Cardiac muscle cell (in vitro differentiated cells and primary cell): ENCODE data around the gene ACR. TPM values are rescaled to one million over a fixed set of nuclear protein-coding genes. Genes with fewer than 3 reads are reported as not detected.

Experiments
- DNase-seq, 2 donors: peaks; one replicate each; pipeline versions ENCODE4 v3.0.0 to v3.0.0-alpha.2; 2010 to 2017; ENCODE audit warnings: low read depth in 1 of 2, low spot score in 1 of 2
- H3K27ac ChIP-seq: fragments of 200-600 bp; sonication (generic); 2 replicates; pipeline ENCODE4 v1.5.1; 2016
- H3K27me3 ChIP-seq: fragments of 200-600 bp; sonication (generic); 2 replicates; pipeline ENCODE4 v1.6.0; 2016; ENCODE audit warnings: control low read depth
- H3K36me3 ChIP-seq: fragments of 200-600 bp; sonication (generic); 2 replicates; pipeline ENCODE4 v1.5.1; 2016; ENCODE audit warnings: control low read depth
- H3K4me1 ChIP-seq: fragments of 200-600 bp; sonication (generic); 2 replicates; pipeline ENCODE4 v1.8.1; 2017; ENCODE audit warnings: low read depth, mild to moderate bottlenecking, mixed run types
- H3K4me3 ChIP-seq: fragments of 200-600 bp; sonication (generic); 2 replicates; pipeline ENCODE4 v1.5.1; 2016; ENCODE audit warnings: mild to moderate bottlenecking
- H3K9me3 ChIP-seq: fragments of 200-600 bp; sonication (generic); 2 replicates; pipeline ENCODE4 v1.5.1; 2017; ENCODE audit warnings: low read depth, mild to moderate bottlenecking, control low read depth
- polyA plus RNA-seq: library from polyadenylated mRNA; unstranded; fragments of >200 nt; fragmentation: Nextera tagmentation; extraction: Ambion mirVana; gene quantifications from 2 replicates; pipeline ENCODE4 v1.2.1, GENCODE V29; 2016
- total RNA-seq: library from RNA; depleted of rRNA; stranded (reverse); fragments of >200 nt; gene quantifications from 2 replicates; pipeline ENCODE4 v1.2.3, GENCODE V29; 2016
- TF ChIP-seq, protein P1 (sequence below): IDR thresholded peaks from 2 replicates; pipeline ENCODE4 v1.5.1; 2012; ENCODE audit warnings: low read depth, mild to moderate bottlenecking, low read length

The ACR gene
- total and polyA plus RNA-seq, 2 experiments from 2014 or later, result 0.77 TPM; not detected in 1

DNA sequence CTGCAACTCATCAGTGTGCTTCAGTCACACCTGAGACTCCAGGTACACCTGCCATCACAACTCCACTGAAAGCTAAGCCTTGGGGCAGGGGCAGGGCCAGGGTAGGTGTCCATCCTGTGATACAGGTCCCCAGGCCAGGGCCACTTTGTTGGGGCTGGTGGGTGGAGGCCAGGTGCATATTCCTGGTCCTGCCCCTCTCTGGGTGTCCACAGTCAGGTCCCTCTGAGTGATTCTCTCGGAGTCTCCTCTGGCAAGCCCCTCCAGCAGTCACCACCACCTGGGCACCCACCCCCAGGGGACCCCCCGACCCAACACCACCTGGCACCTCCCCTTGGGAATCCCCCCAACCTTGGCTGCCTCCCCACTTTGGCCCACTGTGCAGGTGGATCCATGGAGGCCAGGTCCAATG lies 9.5 kb upstream of the ACR start:
- DNase-seq, result no peak
- H3K27me3 ChIP-seq, result peaks cover 31% of the 10 kb centered on the region
- TF ChIP-seq, protein P1, sequence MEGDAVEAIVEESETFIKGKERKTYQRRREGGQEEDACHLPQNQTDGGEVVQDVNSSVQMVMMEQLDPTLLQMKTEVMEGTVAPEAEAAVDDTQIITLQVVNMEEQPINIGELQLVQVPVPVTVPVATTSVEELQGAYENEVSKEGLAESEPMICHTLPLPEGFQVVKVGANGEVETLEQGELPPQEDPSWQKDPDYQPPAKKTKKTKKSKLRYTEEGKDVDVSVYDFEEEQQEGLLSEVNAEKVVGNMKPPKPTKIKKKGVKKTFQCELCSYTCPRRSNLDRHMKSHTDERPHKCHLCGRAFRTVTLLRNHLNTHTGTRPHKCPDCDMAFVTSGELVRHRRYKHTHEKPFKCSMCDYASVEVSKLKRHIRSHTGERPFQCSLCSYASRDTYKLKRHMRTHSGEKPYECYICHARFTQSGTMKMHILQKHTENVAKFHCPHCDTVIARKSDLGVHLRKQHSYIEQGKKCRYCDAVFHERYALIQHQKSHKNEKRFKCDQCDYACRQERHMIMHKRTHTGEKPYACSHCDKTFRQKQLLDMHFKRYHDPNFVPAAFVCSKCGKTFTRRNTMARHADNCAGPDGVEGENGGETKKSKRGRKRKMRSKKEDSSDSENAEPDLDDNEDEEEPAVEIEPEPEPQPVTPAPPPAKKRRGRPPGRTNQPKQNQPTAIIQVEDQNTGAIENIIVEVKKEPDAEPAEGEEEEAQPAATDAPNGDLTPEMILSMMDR, result no peak
- no peaks in the 10 kb centered on the region for H3K9me3 ChIP-seq
- no peak overlapping the region for H3K27ac ChIP-seq
- no peaks in the 10 kb centered on the region for H3K36me3 ChIP-seq
- H3K4me1 ChIP-seq, result no peaks in the 10 kb centered on the region
- H3K4me3 ChIP-seq, result no peak overlapping the region

GRCh38 chr22:50729391-50730012 lies 8.5 kb upstream of the ACR start:
- TF ChIP-seq, protein P1, result no peak
- Histone ChIP-seq H3K4me3 (no peak overlapping the region), H3K9me3 (no peaks in the 10 kb centered on the region), H3K27me3 (peaks cover 31% of the 10 kb centered on the region), H3K4me1 (no peaks in the 10 kb centered on the region), H3K36me3 (no peaks in the 10 kb centered on the region), H3K27ac (no peak overlapping the region)
- DNase-seq, result no peak

DNA sequence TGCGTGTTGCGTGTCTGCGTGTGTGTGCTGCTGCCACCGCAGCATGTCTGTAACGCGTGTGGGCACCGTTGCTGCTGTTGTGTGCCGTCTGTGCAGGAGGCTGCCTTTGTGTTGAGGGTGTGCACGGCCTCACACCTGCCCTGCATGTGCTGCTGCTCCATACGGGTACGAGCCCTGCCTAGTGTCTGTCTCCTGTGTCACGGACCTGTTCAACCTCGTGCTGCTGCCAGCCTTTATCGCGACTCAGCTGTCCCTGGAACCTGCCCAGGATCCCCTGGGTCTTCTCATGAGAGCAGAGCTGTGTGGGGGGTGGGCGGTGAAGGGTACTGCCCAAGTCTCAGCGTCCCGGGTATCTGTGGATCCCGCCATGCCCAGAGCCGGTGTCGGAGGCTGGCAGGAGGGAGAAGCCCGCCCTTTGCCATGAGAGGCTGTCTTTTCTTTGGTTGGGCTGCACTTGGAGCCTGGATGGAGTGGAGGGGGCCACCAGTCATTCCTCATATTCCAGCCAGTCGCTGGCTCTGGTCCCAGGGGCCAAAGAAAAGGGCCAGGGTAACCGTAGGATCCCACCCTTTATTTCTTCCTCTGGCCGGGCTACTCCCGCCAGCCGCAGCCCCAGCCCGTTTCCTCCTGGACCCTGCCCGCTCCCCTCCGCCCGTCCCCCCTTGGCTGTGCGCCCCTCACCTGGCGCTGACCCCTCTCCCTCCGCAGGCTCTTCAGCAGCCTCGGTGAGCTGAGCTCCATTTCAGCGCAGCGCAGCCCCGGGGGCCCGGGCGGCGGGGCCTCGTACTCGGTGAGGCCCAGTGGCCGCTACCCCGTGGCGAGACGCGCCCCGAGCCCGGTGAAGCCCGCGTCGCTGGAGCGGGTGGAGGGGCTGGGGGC lies 7.8 kb upstream of the ACR start:
- TF ChIP-seq, protein P1, result no peak
- H3K27me3 ChIP-seq, result peaks cover 35% of the 10 kb centered on the region

GRCh38 chr22:50730941-50731661 lies 6.9 kb upstream of the ACR start:
- Histone ChIP-seq H3K4me1 (no peaks in the 10 kb centered on the region), H3K36me3 (no peaks in the 10 kb centered on the region), H3K4me3 (no peak overlapping the region), H3K27ac (no peak overlapping the region), H3K9me3 (no peaks in the 10 kb centered on the region), H3K27me3 (peaks cover 44% of the 10 kb centered on the region)
- TF ChIP-seq, protein P1, result no peak
- peak in 1 of 2 donors; percentile 12 for DNase-seq

More for the DNA sequence above, 7.8 kb upstream of the ACR start:
- H3K36me3 ChIP-seq, result no peaks in the 10 kb centered on the region
- no peak for DNase-seq
- H3K9me3 ChIP-seq, result no peaks in the 10 kb centered on the region
- H3K4me1 ChIP-seq, result no peaks in the 10 kb centered on the region
- H3K4me3 ChIP-seq, result no peak overlapping the region
- no peak overlapping the region for H3K27ac ChIP-seq

- Histone ChIP-seq H3K4me1 (no peaks in the 10 kb centered on the region), H3K4me3 (no peak overlapping the region), H3K9me3 (no peaks in the 10 kb centered on the region), H3K27ac (no peak overlapping the region), H3K27me3 (peaks cover 52% of the 10 kb centered on the region), H3K36me3 (no peaks in the 10 kb centered on the region)
- TF ChIP-seq, protein P1, result peak; percentile 90
- DNase-seq, result peak; percentile 55 to 56
Observed at GRCh38 chr22:50731811-50732624, 6.0 kb upstream of the ACR start.
